VCaP (cell line): Measurements from ENCODE around the gene USP28.
"Not testable (repeated sequence)": the region's sequence is repeated elsewhere in the genome, so short reads cannot be mapped to it uniquely, and the experiment has no call there.

ENCODE experiments used
- H3K27ac ChIP-seq: fragments of 450-650 bp; 2 replicates; pipeline ENCODE4 v1.5.1; 2017
- TF ChIP-seq, protein P1 (sequence below): fragments of 450-650 bp; conservative IDR thresholded peaks from 2 replicates; pipeline ENCODE4 v1.5.1; 2017; ENCODE audit warnings: mild to moderate bottlenecking, moderate library complexity

The USP28 gene

DNA sequence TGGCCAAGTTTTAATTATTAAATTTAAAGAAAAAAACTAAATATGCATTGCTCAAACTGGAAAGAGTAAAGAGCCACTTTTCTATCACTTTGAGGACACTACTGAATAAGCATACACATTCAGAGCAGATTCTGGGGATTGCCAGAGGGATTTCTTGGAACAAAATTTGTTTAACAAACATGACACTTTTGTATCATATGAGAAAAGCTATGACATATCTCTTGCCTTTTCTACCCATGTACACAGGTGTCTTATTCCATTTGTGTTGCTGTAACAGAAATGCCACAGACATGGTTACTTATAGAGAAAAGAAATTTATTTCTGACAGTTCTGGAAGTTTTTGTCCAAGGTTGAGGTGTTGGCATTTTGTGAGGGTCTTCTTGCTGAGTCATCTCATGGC, 13.5 kb upstream of the USP28 start:
- TF ChIP-seq, protein P1, sequence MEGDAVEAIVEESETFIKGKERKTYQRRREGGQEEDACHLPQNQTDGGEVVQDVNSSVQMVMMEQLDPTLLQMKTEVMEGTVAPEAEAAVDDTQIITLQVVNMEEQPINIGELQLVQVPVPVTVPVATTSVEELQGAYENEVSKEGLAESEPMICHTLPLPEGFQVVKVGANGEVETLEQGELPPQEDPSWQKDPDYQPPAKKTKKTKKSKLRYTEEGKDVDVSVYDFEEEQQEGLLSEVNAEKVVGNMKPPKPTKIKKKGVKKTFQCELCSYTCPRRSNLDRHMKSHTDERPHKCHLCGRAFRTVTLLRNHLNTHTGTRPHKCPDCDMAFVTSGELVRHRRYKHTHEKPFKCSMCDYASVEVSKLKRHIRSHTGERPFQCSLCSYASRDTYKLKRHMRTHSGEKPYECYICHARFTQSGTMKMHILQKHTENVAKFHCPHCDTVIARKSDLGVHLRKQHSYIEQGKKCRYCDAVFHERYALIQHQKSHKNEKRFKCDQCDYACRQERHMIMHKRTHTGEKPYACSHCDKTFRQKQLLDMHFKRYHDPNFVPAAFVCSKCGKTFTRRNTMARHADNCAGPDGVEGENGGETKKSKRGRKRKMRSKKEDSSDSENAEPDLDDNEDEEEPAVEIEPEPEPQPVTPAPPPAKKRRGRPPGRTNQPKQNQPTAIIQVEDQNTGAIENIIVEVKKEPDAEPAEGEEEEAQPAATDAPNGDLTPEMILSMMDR, result no peak

DNA sequence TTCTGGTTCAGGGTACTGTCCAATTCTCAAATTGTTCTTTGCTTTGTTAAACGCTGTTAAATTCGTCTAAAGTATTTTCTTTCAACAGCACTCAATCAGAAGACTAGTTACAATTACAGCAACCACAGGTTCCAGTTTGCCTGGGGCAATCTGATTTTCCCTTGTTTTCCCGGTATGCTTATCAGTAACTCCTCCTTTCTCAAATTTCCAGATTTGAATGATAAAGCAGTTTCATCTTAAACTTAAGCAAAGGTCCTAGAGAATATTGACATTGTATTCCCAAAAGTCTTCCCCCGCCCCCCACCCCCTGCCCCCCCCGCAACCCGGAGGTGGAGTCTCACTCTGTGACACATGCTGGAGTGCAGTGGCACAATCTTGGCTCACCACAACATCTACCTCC, 10.5 kb upstream of the USP28 start:
- TF ChIP-seq, protein P1, result no peak
- H3K27ac ChIP-seq, result peak overlapping the region; percentile 88

More for the DNA sequence above, 13.5 kb upstream of the USP28 start:
- no peak overlapping the region for H3K27ac ChIP-seq

DNA sequence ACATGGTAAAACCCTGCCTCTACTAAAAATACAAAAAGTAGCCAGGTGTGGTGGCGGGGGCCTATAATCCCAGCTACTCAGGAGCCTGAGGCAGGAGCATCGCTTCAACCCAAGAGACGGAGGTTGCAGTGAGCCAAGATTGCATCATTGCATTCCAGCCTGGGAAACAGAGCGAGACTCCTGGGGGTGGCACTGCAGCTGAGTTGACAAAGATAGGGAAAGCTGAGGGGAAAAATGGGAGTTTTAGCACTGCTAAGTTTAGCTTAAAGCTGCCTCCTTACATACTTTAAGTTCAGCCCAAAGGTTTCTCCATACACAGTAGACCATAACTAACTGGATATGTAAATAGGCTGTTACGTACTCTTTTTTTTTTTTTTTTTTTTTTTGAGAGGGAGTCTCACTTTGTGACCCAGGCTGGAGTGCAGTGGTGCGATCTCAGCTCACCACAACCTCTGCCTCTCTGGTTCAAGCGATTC, 9.0 kb upstream of the USP28 start:
- TF ChIP-seq, protein P1, result no peak
- peak overlapping the region; percentile 88; the same call in 1 of the 2 replicates for H3K27ac ChIP-seq

DNA sequence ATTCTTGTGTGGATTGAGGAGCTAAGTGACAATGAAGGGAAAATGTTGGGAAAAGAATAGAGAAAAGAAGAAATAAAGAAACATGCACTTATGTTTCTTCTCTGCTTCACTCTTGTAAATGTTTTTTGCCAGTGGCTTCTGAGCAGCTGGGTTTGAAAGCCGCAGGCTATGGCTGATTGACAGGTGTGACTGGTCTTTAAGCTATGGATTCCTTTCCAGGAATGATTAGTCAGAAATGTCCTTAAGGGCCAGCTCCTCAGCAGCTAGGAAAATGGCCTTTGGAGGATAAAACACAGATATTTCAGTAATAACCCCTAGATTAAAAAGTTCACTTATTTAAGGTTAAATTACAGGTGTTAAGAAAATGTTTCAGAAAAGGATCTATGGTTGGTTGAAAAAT, 6.5 kb upstream of the USP28 start:
- TF ChIP-seq, protein P1, result no peak
- H3K27ac ChIP-seq, result no peak overlapping the region

DNA sequence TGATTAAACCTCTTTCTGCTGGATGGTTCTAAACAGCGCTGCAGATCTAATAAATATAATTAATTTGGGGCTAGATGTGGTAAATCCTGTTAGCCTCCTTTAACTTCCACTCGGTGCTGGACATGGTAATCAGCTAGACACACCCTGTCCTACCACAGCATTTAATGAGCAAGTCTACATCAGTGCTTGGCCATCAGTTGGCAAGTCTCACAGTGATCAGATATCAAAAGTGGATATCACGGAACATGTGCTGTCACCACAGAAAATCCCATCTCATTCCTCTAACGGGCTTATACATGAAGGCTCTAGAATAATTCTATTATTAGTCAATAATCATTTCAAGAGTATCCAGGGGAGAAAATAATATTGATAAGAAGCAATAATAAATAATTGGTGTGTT, 5.6 kb upstream of the USP28 start:
- no peak overlapping the region for H3K27ac ChIP-seq
- TF ChIP-seq, protein P1, result no peak

DNA sequence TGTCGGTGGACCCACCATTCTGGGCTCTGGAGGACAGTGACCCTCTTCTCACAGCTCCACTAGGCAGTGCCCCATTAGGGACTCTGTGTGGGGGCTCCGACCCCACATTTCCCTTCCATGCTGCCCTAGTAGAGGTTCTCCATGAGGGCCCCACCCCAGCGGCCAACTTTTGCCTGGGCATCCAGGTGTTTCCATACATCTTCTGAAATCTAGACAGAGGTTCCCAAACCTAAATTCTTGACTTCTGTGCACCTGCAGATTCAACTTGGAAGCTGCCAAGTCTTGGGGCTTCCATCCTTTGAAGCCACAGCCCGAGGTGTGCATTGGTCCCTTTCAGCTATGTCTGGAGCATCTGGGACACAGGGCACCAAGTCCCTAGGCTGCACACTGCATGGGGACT, 4.1 kb upstream of the USP28 start:
- not testable (repeated sequence) for H3K27ac ChIP-seq

DNA sequence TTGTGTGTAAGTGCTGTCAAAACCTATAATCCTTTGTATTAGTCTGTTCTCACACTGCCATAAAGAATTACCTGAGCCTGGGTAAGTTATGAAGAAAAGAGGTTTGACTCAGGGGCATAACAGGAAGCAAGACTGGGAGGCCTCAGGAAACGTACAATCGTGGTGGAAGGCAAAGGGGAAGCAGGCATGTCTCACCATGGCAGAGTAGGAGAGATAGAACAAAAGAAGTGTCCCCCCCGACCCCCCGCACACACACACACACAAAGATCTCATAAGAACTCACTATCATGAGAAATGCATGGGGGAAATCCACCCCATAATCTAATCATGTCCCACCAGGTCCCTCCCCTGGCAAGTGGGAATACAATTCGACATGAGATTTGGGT, 2.3 kb upstream of the USP28 start:
- no peak overlapping the region for H3K27ac ChIP-seq
- TF ChIP-seq, protein P1, result no peak

DNA sequence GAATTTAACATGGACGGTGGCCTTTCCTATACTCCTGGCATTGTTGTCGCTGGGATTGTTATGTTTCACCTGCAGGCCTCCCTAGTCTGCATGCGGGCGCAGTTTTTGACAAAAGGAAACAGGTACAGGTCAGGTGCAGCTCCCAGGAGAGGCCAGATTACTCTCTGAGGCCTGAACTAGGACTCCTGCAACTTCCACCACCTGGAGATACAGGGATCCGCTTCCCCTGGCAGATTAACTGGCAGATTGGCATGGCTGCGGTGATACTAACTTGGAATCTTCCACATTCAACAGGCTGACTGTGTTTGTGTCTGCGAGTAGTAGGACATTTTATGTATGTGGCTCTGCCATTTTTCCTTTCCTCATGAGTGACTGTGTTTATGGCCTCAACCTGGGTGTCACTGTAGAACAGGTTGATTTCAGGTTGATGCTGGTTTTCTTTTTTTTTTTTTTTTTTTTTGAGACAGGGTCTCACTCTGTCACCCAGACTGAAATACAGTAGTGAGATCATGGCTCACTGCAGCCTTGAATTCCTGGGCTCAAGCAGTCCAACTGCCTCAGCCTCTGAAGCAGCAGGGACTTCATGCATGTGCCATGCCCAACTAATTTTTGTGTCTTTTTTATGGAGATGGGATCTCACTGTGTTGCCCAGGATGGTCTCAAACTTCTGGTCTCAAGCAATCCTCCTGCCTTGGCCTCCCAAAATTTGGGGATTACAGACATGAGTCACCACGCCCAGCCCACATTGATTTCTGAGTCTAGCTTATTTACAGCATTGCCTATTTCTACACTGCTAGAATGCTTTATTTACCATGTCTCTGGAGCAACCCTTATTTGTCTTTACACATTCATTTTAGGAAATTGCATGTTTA, 1.7 kb upstream of the USP28 start:
- peak overlapping the region; percentile 95 for H3K27ac ChIP-seq
- TF ChIP-seq, protein P1, result no peak
